ENCODE measurements around the gene CCDC178. TPM values are rescaled to one million over a fixed set of nuclear protein-coding genes. Genes with fewer than 3 reads are reported as not detected.

The CCDC178 gene
- total RNA-seq, 1 donor from 2014 or later: not detected

GRCh38 chr18:33020877-33021276, 419.6 kb downstream of the CCDC178 start:
- Mint-ChIP-seq H3K4me1 (no peaks in the 10 kb centered on the region), H3K9me3 (peaks cover 4% of the 10 kb centered on the region), H3K27me3 (no peaks in the 10 kb centered on the region), H3K4me3 (no peak overlapping the region), H3K27ac (no peak overlapping the region), H3K36me3 (ENCODE audit: low read depth) (no peaks in the 10 kb centered on the region)
- intact Hi-C loops (cut with micrococcal nuclease): no loop called here
- no peak for DNase-seq

GRCh38 chr18:33014060-33014796, 426.3 kb downstream of the CCDC178 start:
- H3K36me3 Mint-ChIP-seq (ENCODE audit: low read depth): no peaks in the 10 kb centered on the region
- H3K27ac Mint-ChIP-seq: no peak overlapping the region
- intact Hi-C loops (cut with micrococcal nuclease): no loop called here
- no peaks in the 10 kb centered on the region for H3K4me1 Mint-ChIP-seq
- DNase-seq: no peak
- H3K27me3 Mint-ChIP-seq: no peaks in the 10 kb centered on the region
- H3K4me3 Mint-ChIP-seq: no peak overlapping the region
- no peaks in the 10 kb centered on the region for H3K9me3 Mint-ChIP-seq

GRCh38 chr18:33010149-33010548, 430.4 kb downstream of the CCDC178 start:
- no peak for DNase-seq
- Mint-ChIP-seq H3K4me3 (no peak overlapping the region), H3K27me3 (no peaks in the 10 kb centered on the region), H3K27ac (no peak overlapping the region), H3K36me3 (ENCODE audit: low read depth) (no peaks in the 10 kb centered on the region), H3K9me3 (no peaks in the 10 kb centered on the region), H3K4me1 (no peaks in the 10 kb centered on the region)
- intact Hi-C loops (cut with micrococcal nuclease): no loop called here

GRCh38 chr18:32998921-32999320, 441.6 kb downstream of the CCDC178 start:
- Mint-ChIP-seq H3K4me3 (no peak overlapping the region), H3K4me1 (no peaks in the 10 kb centered on the region), H3K9me3 (peaks cover 6% of the 10 kb centered on the region), H3K36me3 (ENCODE audit: low read depth) (no peaks in the 10 kb centered on the region), H3K27me3 (no peaks in the 10 kb centered on the region), H3K27ac (no peak overlapping the region)
- intact Hi-C loops (cut with micrococcal nuclease): no loop called here
- no peak for DNase-seq

- DNase-seq: no peak
- Mint-ChIP-seq H3K27me3 (no peaks in the 10 kb centered on the region), H3K4me3 (no peak overlapping the region), H3K27ac (no peak overlapping the region), H3K9me3 (peaks cover 6% of the 10 kb centered on the region), H3K4me1 (no peaks in the 10 kb centered on the region), H3K36me3 (ENCODE audit: low read depth) (no peaks in the 10 kb centered on the region)
- intact Hi-C loops (cut with micrococcal nuclease): no loop called here
Observed at GRCh38 chr18:32998285-32998684, 442.2 kb downstream of the CCDC178 start.

- DNase-seq: no peak
- intact Hi-C loops (cut with micrococcal nuclease): no loop called here
- no peaks in the 10 kb centered on the region for H3K36me3 Mint-ChIP-seq (ENCODE audit: low read depth)
- no peaks in the 10 kb centered on the region for H3K27me3 Mint-ChIP-seq
- H3K4me3 Mint-ChIP-seq: no peak overlapping the region
- no peaks in the 10 kb centered on the region for H3K9me3 Mint-ChIP-seq
- H3K27ac Mint-ChIP-seq: no peak overlapping the region
- H3K4me1 Mint-ChIP-seq: no peaks in the 10 kb centered on the region
Observed at GRCh38 chr18:32983721-32984120, 456.8 kb downstream of the CCDC178 start.

- H3K36me3 Mint-ChIP-seq (ENCODE audit: low read depth): no peaks in the 10 kb centered on the region
- no peaks in the 10 kb centered on the region for H3K27me3 Mint-ChIP-seq
- H3K4me1 Mint-ChIP-seq: no peaks in the 10 kb centered on the region
- no peak for DNase-seq
- no peaks in the 10 kb centered on the region for H3K9me3 Mint-ChIP-seq
- H3K27ac Mint-ChIP-seq: no peak overlapping the region
- intact Hi-C loops (cut with micrococcal nuclease): no loop called here
- H3K4me3 Mint-ChIP-seq: no peak overlapping the region
Observed at GRCh38 chr18:32980896-32981295, 459.6 kb downstream of the CCDC178 start.

GRCh38 chr18:32975501-32975900, 465.0 kb downstream of the CCDC178 start:
- H3K27me3 Mint-ChIP-seq: no peaks in the 10 kb centered on the region
- intact Hi-C loops (cut with micrococcal nuclease): no loop called here
- no peaks in the 10 kb centered on the region for H3K4me1 Mint-ChIP-seq
- no peak overlapping the region for H3K4me3 Mint-ChIP-seq
- no peaks in the 10 kb centered on the region for H3K9me3 Mint-ChIP-seq
- H3K36me3 Mint-ChIP-seq (ENCODE audit: low read depth): no peaks in the 10 kb centered on the region
- H3K27ac Mint-ChIP-seq: no peak overlapping the region
- no peak for DNase-seq

GRCh38 chr18:32975163-32975436, 465.4 kb downstream of the CCDC178 start:
- H3K27me3 Mint-ChIP-seq: no peaks in the 10 kb centered on the region
- H3K36me3 Mint-ChIP-seq (ENCODE audit: low read depth): no peaks in the 10 kb centered on the region
- H3K4me1 Mint-ChIP-seq: no peaks in the 10 kb centered on the region
- no peak for DNase-seq
- no peak overlapping the region for H3K4me3 Mint-ChIP-seq
- H3K9me3 Mint-ChIP-seq: no peaks in the 10 kb centered on the region
- intact Hi-C loops (cut with micrococcal nuclease): no loop called here
- no peak overlapping the region for H3K27ac Mint-ChIP-seq

GRCh38 chr18:32974421-32975162, 465.9 kb downstream of the CCDC178 start:
- Mint-ChIP-seq H3K9me3 (no peaks in the 10 kb centered on the region), H3K27me3 (no peaks in the 10 kb centered on the region), H3K27ac (no peak overlapping the region), H3K36me3 (ENCODE audit: low read depth) (no peaks in the 10 kb centered on the region), H3K4me3 (no peak overlapping the region), H3K4me1 (no peaks in the 10 kb centered on the region)
- DNase-seq: no peak
- intact Hi-C loops (cut with micrococcal nuclease): no loop called here

- Mint-ChIP-seq H3K4me3 (no peak overlapping the region), H3K4me1 (no peaks in the 10 kb centered on the region), H3K27ac (no peak overlapping the region), H3K36me3 (ENCODE audit: low read depth) (no peaks in the 10 kb centered on the region), H3K9me3 (no peaks in the 10 kb centered on the region), H3K27me3 (no peaks in the 10 kb centered on the region)
- no peak for DNase-seq
- intact Hi-C loops (cut with micrococcal nuclease): no loop called here
Observed at GRCh38 chr18:32968248-32968647, 472.3 kb downstream of the CCDC178 start.

GRCh38 chr18:32966141-32966540, 474.4 kb downstream of the CCDC178 start:
- no peak for DNase-seq
- no peaks in the 10 kb centered on the region for H3K27me3 Mint-ChIP-seq
- no peaks in the 10 kb centered on the region for H3K9me3 Mint-ChIP-seq
- H3K4me1 Mint-ChIP-seq: no peaks in the 10 kb centered on the region
- no peak overlapping the region for H3K4me3 Mint-ChIP-seq
- intact Hi-C loops (cut with micrococcal nuclease): no loop called here
- no peaks in the 10 kb centered on the region for H3K36me3 Mint-ChIP-seq (ENCODE audit: low read depth)
- no peak overlapping the region for H3K27ac Mint-ChIP-seq

GRCh38 chr18:32961538-32961937, 479.0 kb downstream of the CCDC178 start:
- Mint-ChIP-seq H3K4me1 (no peaks in the 10 kb centered on the region), H3K27me3 (no peaks in the 10 kb centered on the region), H3K27ac (no peak overlapping the region), H3K4me3 (no peak overlapping the region), H3K36me3 (ENCODE audit: low read depth) (no peaks in the 10 kb centered on the region), H3K9me3 (no peaks in the 10 kb centered on the region)
- no peak for DNase-seq
- intact Hi-C loops (cut with micrococcal nuclease): no loop called here

GRCh38 chr18:32958746-32959145, 481.8 kb downstream of the CCDC178 start:
- Mint-ChIP-seq H3K36me3 (ENCODE audit: low read depth) (no peaks in the 10 kb centered on the region), H3K9me3 (no peaks in the 10 kb centered on the region), H3K4me3 (no peak overlapping the region), H3K27ac (no peak overlapping the region), H3K4me1 (no peaks in the 10 kb centered on the region), H3K27me3 (no peaks in the 10 kb centered on the region)
- intact Hi-C loops (cut with micrococcal nuclease): no loop called here
- DNase-seq: no peak

Data from activated CD4-positive, alpha-beta T cell treated with anti-CD3 and anti-CD28 coated beads, Interleukin-2, amount 10 ng/mL, durations not matched to agents 24 days and 14 days (primary cell).